ENCODE data around the gene SARDH.

Gene SARDH

GRCh38 chr9:133727876-133728441 is 10.2 kb downstream of the SARDH start:
- no peak overlapping the region for H3K4me3 ChIP-seq (ENCODE audit: low read depth in 1 of 2, low read length in 2 of 2)
- no peak overlapping the region for H3K27ac ChIP-seq (ENCODE audit: low read length)
- H3K9me3 ChIP-seq (ENCODE audit: control insufficient read depth in 1 of 2, low read length in 2 of 2), result no peaks in the 10 kb centered on the region
- no peaks in the 10 kb centered on the region for H3K4me1 ChIP-seq (ENCODE audit: control insufficient read depth in 1 of 2, insufficient read depth in 2 of 2, low read length in 2 of 2)
- H3K36me3 ChIP-seq (ENCODE audit: control insufficient read depth in 1 of 2, insufficient read depth in 2 of 2, low read length in 2 of 2), result no peaks in the 10 kb centered on the region
- no peaks in the 10 kb centered on the region for H3K27me3 ChIP-seq (ENCODE audit: low read depth, low read length)

GRCh38 chr9:133727277-133727875 is 10.8 kb downstream of the SARDH start:
- no peak overlapping the region for H3K4me3 ChIP-seq (ENCODE audit: low read depth in 1 of 2, low read length in 2 of 2)
- H3K4me1 ChIP-seq (ENCODE audit: control insufficient read depth in 1 of 2, insufficient read depth in 2 of 2, low read length in 2 of 2), result no peaks in the 10 kb centered on the region
- H3K36me3 ChIP-seq (ENCODE audit: control insufficient read depth in 1 of 2, insufficient read depth in 2 of 2, low read length in 2 of 2), result no peaks in the 10 kb centered on the region
- no peaks in the 10 kb centered on the region for H3K9me3 ChIP-seq (ENCODE audit: control insufficient read depth in 1 of 2, low read length in 2 of 2)
- no peak overlapping the region for H3K27ac ChIP-seq (ENCODE audit: low read length)
- no peaks in the 10 kb centered on the region for H3K27me3 ChIP-seq (ENCODE audit: low read depth, low read length)

- Histone ChIP-seq H3K27me3 (ENCODE audit: low read depth, low read length) (no peaks in the 10 kb centered on the region), H3K36me3 (ENCODE audit: control insufficient read depth in 1 of 2, insufficient read depth in 2 of 2, low read length in 2 of 2) (no peaks in the 10 kb centered on the region), H3K27ac (ENCODE audit: low read length) (no peak overlapping the region), H3K4me3 (ENCODE audit: low read depth in 1 of 2, low read length in 2 of 2) (no peak overlapping the region), H3K9me3 (ENCODE audit: control insufficient read depth in 1 of 2, low read length in 2 of 2) (no peaks in the 10 kb centered on the region), H3K4me1 (ENCODE audit: control insufficient read depth in 1 of 2, insufficient read depth in 2 of 2, low read length in 2 of 2) (no peaks in the 10 kb centered on the region)
Measured at GRCh38 chr9:133726401-133727276, 11.5 kb downstream of the SARDH start.

- Histone ChIP-seq H3K4me1 (ENCODE audit: control insufficient read depth in 1 of 2, insufficient read depth in 2 of 2, low read length in 2 of 2) (no peaks in the 10 kb centered on the region), H3K36me3 (ENCODE audit: control insufficient read depth in 1 of 2, insufficient read depth in 2 of 2, low read length in 2 of 2) (no peaks in the 10 kb centered on the region), H3K27me3 (ENCODE audit: low read depth, low read length) (no peaks in the 10 kb centered on the region), H3K4me3 (ENCODE audit: low read depth in 1 of 2, low read length in 2 of 2) (no peak overlapping the region), H3K27ac (ENCODE audit: low read length) (no peak overlapping the region), H3K9me3 (ENCODE audit: control insufficient read depth in 1 of 2, low read length in 2 of 2) (no peaks in the 10 kb centered on the region)
Measured at GRCh38 chr9:133725886-133726285, 12.3 kb downstream of the SARDH start.

- no peak overlapping the region for H3K27ac ChIP-seq (ENCODE audit: low read length)
- H3K9me3 ChIP-seq (ENCODE audit: control insufficient read depth in 1 of 2, low read length in 2 of 2), result no peaks in the 10 kb centered on the region
- H3K27me3 ChIP-seq (ENCODE audit: low read depth, low read length), result no peaks in the 10 kb centered on the region
- no peaks in the 10 kb centered on the region for H3K36me3 ChIP-seq (ENCODE audit: control insufficient read depth in 1 of 2, insufficient read depth in 2 of 2, low read length in 2 of 2)
- H3K4me1 ChIP-seq (ENCODE audit: control insufficient read depth in 1 of 2, insufficient read depth in 2 of 2, low read length in 2 of 2), result peaks cover 0 to 12% of the 10 kb centered on the region in 2 donors
- H3K4me3 ChIP-seq (ENCODE audit: low read depth in 1 of 2, low read length in 2 of 2), result no peak overlapping the region
Measured at GRCh38 chr9:133718563-133719315, 19.4 kb downstream of the SARDH start.

- H3K27ac ChIP-seq (ENCODE audit: low read length), result no peak overlapping the region
- H3K4me3 ChIP-seq (ENCODE audit: low read depth in 1 of 2, low read length in 2 of 2), result no peak overlapping the region
- no peaks in the 10 kb centered on the region for H3K9me3 ChIP-seq (ENCODE audit: control insufficient read depth in 1 of 2, low read length in 2 of 2)
- H3K4me1 ChIP-seq (ENCODE audit: control insufficient read depth in 1 of 2, insufficient read depth in 2 of 2, low read length in 2 of 2), result peaks cover 0 to 12% of the 10 kb centered on the region in 2 donors
- no peaks in the 10 kb centered on the region for H3K27me3 ChIP-seq (ENCODE audit: low read depth, low read length)
- H3K36me3 ChIP-seq (ENCODE audit: control insufficient read depth in 1 of 2, insufficient read depth in 2 of 2, low read length in 2 of 2), result no peaks in the 10 kb centered on the region
Measured at GRCh38 chr9:133717113-133718031, 20.8 kb downstream of the SARDH start.

- H3K36me3 ChIP-seq (ENCODE audit: control insufficient read depth in 1 of 2, insufficient read depth in 2 of 2, low read length in 2 of 2), result no peaks in the 10 kb centered on the region
- no peaks in the 10 kb centered on the region for H3K27me3 ChIP-seq (ENCODE audit: low read depth, low read length)
- no peaks in the 10 kb centered on the region for H3K9me3 ChIP-seq (ENCODE audit: control insufficient read depth in 1 of 2, low read length in 2 of 2)
- peaks cover 0 to 12% of the 10 kb centered on the region in 2 donors for H3K4me1 ChIP-seq (ENCODE audit: control insufficient read depth in 1 of 2, insufficient read depth in 2 of 2, low read length in 2 of 2)
- H3K27ac ChIP-seq (ENCODE audit: low read length), result no peak overlapping the region
- no peak overlapping the region for H3K4me3 ChIP-seq (ENCODE audit: low read depth in 1 of 2, low read length in 2 of 2)
Measured at GRCh38 chr9:133716564-133717112, 21.5 kb downstream of the SARDH start.

GRCh38 chr9:133715866-133716563 is 22.1 kb downstream of the SARDH start:
- no peak overlapping the region for H3K27ac ChIP-seq (ENCODE audit: low read length)
- H3K4me3 ChIP-seq (ENCODE audit: low read depth in 1 of 2, low read length in 2 of 2), result no peak overlapping the region
- H3K4me1 ChIP-seq (ENCODE audit: control insufficient read depth in 1 of 2, insufficient read depth in 2 of 2, low read length in 2 of 2), result peaks cover 0 to 12% of the 10 kb centered on the region in 2 donors
- H3K36me3 ChIP-seq (ENCODE audit: control insufficient read depth in 1 of 2, insufficient read depth in 2 of 2, low read length in 2 of 2), result no peaks in the 10 kb centered on the region
- H3K9me3 ChIP-seq (ENCODE audit: control insufficient read depth in 1 of 2, low read length in 2 of 2), result no peaks in the 10 kb centered on the region
- H3K27me3 ChIP-seq (ENCODE audit: low read depth, low read length), result no peaks in the 10 kb centered on the region

GRCh38 chr9:133715295-133715865 is 22.8 kb downstream of the SARDH start:
- no peak overlapping the region for H3K27ac ChIP-seq (ENCODE audit: low read length)
- H3K4me1 ChIP-seq (ENCODE audit: control insufficient read depth in 1 of 2, insufficient read depth in 2 of 2, low read length in 2 of 2), result peaks cover 0 to 12% of the 10 kb centered on the region in 2 donors
- H3K9me3 ChIP-seq (ENCODE audit: control insufficient read depth in 1 of 2, low read length in 2 of 2), result no peaks in the 10 kb centered on the region
- no peaks in the 10 kb centered on the region for H3K36me3 ChIP-seq (ENCODE audit: control insufficient read depth in 1 of 2, insufficient read depth in 2 of 2, low read length in 2 of 2)
- H3K4me3 ChIP-seq (ENCODE audit: low read depth in 1 of 2, low read length in 2 of 2), result no peak overlapping the region
- no peaks in the 10 kb centered on the region for H3K27me3 ChIP-seq (ENCODE audit: low read depth, low read length)

Data from muscle layer of duodenum (tissue), 2 donors.